A549 (cell line): ENCODE results near the gene LYRM2.

Experiments used
- CTCF ChIP-seq: fragments of >200 bp; sonication (Bioruptor Twin); formaldehyde crosslinking; IDR thresholded peaks from 3 replicates; pipeline ENCODE4 v1.5.1; 2016
- HOXA7 ChIP-seq: fragments of 250-450 bp; sonication (Bioruptor Pico); IDR thresholded peaks from 2 replicates; pipeline ENCODE4 v1.5.0; 2020; ENCODE audit warnings: mild to moderate bottlenecking, moderate library complexity
- NFE2L2 ChIP-seq: fragments of 150-350 bp; conservative IDR thresholded peaks from 2 replicates; pipeline ENCODE4 v1.6.1; 2014; ENCODE audit warnings: low read length
- PBX3 ChIP-seq: IDR thresholded peaks from 2 replicates; pipeline ENCODE4 v1.6.1; 2012
- USF2 ChIP-seq: fragments of 450-650 bp; IDR thresholded peaks from 2 replicates; pipeline ENCODE4 v1.6.1; 2014; ENCODE audit warnings: antibody characterized with exemption
- ZSCAN20 ChIP-seq: fragments of 250-450 bp; sonication (Bioruptor Pico); IDR thresholded peaks from 2 replicates; pipeline ENCODE4 v1.8.0; 2022; ENCODE audit warnings: mild to moderate bottlenecking, moderate library complexity

- no peak for TF ChIP-seq USF2
- no peak for TF ChIP-seq CTCF
- no peak for TF ChIP-seq HOXA7 (CRISPR knock-in tag)
- TF ChIP-seq ZSCAN20 (CRISPR knock-in tag), result no peak
- no peak for TF ChIP-seq NFE2L2
- TF ChIP-seq PBX3, result no peak
Observed at GRCh38 chr6:89616531-89616930, 22.0 kb downstream of the LYRM2 start.
